ENCODE results near the gene SLC25A1. TPM values are rescaled to one million over a fixed set of nuclear protein-coding genes. Genes with fewer than 3 reads are reported as not detected.

The SLC25A1 gene
- total RNA-seq, 2 donors from 2014 or later = 111 to 119 TPM

DNA sequence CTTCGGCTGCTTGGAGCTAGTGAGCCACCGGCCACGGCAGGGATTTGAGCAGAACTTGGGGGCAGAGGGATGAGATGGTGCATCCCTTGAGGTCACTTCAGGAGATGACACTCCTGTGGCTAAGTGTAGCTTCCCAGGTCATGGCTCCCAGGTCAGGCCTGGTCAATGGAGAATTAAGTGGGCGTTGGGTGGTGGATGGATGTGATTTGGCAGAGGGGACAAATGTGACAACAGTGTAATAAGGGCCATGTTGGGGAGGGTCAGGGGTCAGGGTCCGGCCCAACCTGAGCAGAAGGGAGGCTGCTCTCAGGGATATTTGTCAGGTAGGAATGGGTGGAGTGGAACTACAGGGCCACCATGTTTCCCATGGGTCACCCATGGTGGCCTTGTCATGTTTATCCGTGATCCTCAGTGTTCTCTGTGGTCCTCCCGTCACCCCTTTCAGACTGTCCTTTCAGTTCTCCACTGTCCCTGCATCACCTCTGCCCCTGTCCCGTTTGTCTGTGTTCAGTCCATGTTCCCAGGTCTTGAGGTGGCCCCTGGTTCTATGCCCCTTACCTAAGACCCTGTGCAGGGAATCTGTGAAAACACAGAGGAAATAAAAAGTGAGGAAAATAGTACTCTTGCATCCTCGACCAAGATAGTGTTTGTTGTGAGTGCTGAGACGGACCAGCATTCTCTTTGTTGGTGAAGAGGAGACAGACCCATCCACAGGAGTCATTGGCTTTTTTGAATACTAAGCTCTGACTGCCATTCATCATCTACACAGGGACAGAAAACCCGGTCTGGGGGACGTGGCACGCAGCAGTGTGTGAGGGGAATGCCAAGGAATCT lies 6.1 kb downstream of the SLC25A1 start:
- Histone ChIP-seq H3K9me3 (ENCODE audit: control insufficient read depth, low read length) (no peaks in the 10 kb centered on the region), H3K36me3 (ENCODE audit: control insufficient read depth, insufficient read depth, low read length) (no peaks in the 10 kb centered on the region), H3K27ac (ENCODE audit: low read depth, low read length) (no peak overlapping the region), H3K4me3 (ENCODE audit: low read length) (peak overlapping the region; percentile 96), H3K9ac (ENCODE audit: extremely low read depth, low read length, poor library complexity, severe bottlenecking) (peak overlapping the region; percentile 91), H3K4me1 (ENCODE audit: control insufficient read depth, insufficient read depth, low read length) (peaks cover 13% of the 10 kb centered on the region), H3K27me3 (ENCODE audit: control insufficient read depth, insufficient read depth, low read length, poor library complexity, severe bottlenecking) (peaks cover 37% of the 10 kb centered on the region)
- peaks cover 34% of the 10 kb centered on the region for H3K4me1 Mint-ChIP-seq
- H3K36me3 Mint-ChIP-seq (ENCODE audit: low read depth) = peaks cover 8% of the 10 kb centered on the region
- no peak for DNase-seq
- H3K4me3 Mint-ChIP-seq = peak overlapping the region; percentile 84
- WGBS, 2 experiments (ENCODE audit: insufficient coverage in 1 of 2, insufficient read length in 1 of 2) = 45 to 53% methylated on average over 8 to 13 of the region's 13 CpGs
- H3K27me3 Mint-ChIP-seq (ENCODE audit: insufficient read depth) = peaks cover 45% of the 10 kb centered on the region
- TF ChIP-seq, protein P1, sequence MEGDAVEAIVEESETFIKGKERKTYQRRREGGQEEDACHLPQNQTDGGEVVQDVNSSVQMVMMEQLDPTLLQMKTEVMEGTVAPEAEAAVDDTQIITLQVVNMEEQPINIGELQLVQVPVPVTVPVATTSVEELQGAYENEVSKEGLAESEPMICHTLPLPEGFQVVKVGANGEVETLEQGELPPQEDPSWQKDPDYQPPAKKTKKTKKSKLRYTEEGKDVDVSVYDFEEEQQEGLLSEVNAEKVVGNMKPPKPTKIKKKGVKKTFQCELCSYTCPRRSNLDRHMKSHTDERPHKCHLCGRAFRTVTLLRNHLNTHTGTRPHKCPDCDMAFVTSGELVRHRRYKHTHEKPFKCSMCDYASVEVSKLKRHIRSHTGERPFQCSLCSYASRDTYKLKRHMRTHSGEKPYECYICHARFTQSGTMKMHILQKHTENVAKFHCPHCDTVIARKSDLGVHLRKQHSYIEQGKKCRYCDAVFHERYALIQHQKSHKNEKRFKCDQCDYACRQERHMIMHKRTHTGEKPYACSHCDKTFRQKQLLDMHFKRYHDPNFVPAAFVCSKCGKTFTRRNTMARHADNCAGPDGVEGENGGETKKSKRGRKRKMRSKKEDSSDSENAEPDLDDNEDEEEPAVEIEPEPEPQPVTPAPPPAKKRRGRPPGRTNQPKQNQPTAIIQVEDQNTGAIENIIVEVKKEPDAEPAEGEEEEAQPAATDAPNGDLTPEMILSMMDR (conservative IDR thresholded peaks at IDR 0.05) = no peak
- H3K27ac Mint-ChIP-seq = peak overlapping the region; percentile 95
- no peaks in the 10 kb centered on the region for H3K9me3 Mint-ChIP-seq

DNA sequence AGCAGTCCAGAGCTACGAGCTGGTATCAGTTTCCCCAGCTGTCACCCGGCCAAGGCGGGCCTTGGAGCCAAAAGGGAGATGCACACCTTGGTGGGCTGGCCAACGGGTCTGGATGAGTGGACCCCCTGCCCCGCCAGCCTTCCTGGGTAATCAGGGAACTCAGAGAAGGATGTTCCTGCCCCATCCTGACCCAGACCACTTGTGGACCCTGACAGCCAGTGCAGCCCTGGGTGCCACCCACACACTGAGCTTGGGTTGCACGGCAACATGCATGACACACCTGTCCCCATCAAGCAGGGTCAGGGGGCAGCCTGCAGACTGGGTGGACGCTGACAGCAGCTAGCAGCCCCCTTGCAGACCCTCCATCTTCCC lies 8.6 kb downstream of the SLC25A1 start:
- H3K27me3 Mint-ChIP-seq (ENCODE audit: insufficient read depth) = peaks cover 70% of the 10 kb centered on the region
- peak; percentile 55 for DNase-seq

DNA sequence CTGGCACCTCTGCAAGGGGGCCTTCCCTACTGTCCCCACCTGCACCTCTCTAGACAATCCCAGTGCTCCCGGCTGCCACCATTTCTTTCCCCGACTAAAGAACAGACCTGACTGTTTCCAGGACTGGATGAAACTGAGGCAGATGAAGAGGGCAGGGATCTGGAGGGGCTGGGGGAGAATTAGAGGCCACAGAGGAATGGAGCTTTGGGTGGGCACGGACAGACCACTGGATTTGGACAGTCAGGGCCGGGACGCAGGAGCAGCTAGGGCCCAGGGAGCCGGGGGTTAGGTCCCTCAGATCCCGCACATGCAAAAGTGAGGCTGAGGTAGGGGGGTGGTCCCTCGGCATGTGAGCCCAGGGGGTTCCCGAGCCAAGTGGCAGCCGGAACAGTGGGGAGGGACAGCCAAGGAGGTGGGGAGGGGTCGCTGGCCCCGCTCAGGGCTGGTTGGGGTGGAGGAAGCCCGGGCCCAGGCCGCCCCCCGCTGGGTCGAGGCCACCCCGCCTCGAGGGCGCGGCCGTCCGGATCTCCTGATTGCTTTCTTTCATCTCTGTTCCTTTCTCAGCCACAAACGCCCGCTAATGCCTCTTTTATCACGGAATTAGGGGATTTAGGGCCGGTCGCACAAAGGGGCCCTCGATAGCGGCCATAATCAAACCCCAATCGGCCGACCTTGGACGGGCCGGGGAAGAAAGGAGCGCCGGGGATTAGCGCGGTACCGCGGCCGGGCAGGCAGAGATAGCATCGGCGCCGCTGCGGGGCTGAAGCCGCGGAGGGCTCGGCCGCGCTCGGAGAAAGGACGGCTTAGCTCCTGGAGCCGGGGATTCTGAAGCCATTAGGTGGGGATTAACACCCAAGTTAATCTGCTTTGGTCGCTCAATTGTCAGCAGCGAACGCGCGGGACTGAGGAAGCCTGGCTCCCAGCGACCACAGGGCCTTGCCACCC lies 9.3 kb downstream of the SLC25A1 start:
- Histone ChIP-seq H3K4me3 (ENCODE audit: low read length) (no peak overlapping the region), H3K36me3 (ENCODE audit: control insufficient read depth, insufficient read depth, low read length) (no peaks in the 10 kb centered on the region), H3K9me3 (ENCODE audit: control insufficient read depth, low read length) (peaks cover 7% of the 10 kb centered on the region), H3K27ac (ENCODE audit: low read depth, low read length) (no peak overlapping the region), H3K27me3 (ENCODE audit: control insufficient read depth, insufficient read depth, low read length, poor library complexity, severe bottlenecking) (peaks cover 68% of the 10 kb centered on the region), H3K9ac (ENCODE audit: extremely low read depth, low read length, poor library complexity, severe bottlenecking) (no peak overlapping the region), H3K4me1 (ENCODE audit: control insufficient read depth, insufficient read depth, low read length) (peaks cover 13% of the 10 kb centered on the region)
- peak; percentile 84 for DNase-seq
- Mint-ChIP-seq H3K9me3 (peaks cover 5% of the 10 kb centered on the region), H3K4me1 (peaks cover 29% of the 10 kb centered on the region), H3K27me3 (ENCODE audit: insufficient read depth) (peaks cover 77% of the 10 kb centered on the region), H3K4me3 (peak overlapping the region; percentile 84), H3K27ac (no peak overlapping the region), H3K36me3 (ENCODE audit: low read depth) (no peaks in the 10 kb centered on the region)
- WGBS, 2 experiments (ENCODE audit: insufficient coverage in 1 of 2, insufficient read length in 1 of 2) = 9 to 14% methylated on average over 45 to 58 of the region's 58 CpGs
- TF ChIP-seq, protein P1 (conservative IDR thresholded peaks at IDR 0.05) = no peak

More for the DNA sequence above, 8.6 kb downstream of the SLC25A1 start:
- Histone ChIP-seq H3K36me3 (ENCODE audit: control insufficient read depth, insufficient read depth, low read length) (no peaks in the 10 kb centered on the region), H3K4me3 (ENCODE audit: low read length) (no peak overlapping the region), H3K4me1 (ENCODE audit: control insufficient read depth, insufficient read depth, low read length) (peaks cover 13% of the 10 kb centered on the region), H3K9me3 (ENCODE audit: control insufficient read depth, low read length) (peaks cover 1% of the 10 kb centered on the region), H3K27ac (ENCODE audit: low read depth, low read length) (no peak overlapping the region), H3K9ac (ENCODE audit: extremely low read depth, low read length, poor library complexity, severe bottlenecking) (no peak overlapping the region), H3K27me3 (ENCODE audit: control insufficient read depth, insufficient read depth, low read length, poor library complexity, severe bottlenecking) (peaks cover 62% of the 10 kb centered on the region)
- Mint-ChIP-seq H3K9me3 (no peaks in the 10 kb centered on the region), H3K27ac (no peak overlapping the region), H3K4me1 (peaks cover 29% of the 10 kb centered on the region), H3K4me3 (peak overlapping the region; percentile 84), H3K36me3 (ENCODE audit: low read depth) (no peaks in the 10 kb centered on the region)
- 37 to 71% methylated on average over 3 to 7 of the region's 7 CpGs for WGBS, 2 experiments (ENCODE audit: insufficient coverage in 1 of 2, insufficient read length in 1 of 2)
- TF ChIP-seq, protein P1 (conservative IDR thresholded peaks at IDR 0.05) = no peak
